Gastroesophageal sphincter (tissue), 4 donors: ENCODE measurements around the gene ISOC2. TPM values are rescaled to one million over a fixed set of nuclear protein-coding genes. Genes with fewer than 3 reads are reported as not detected.

Experiments
- ATAC-seq: fragments of 150-250 bp; one replicate; pipeline ENCODE4 v1.9.1; 2016; ENCODE audit warnings: mild to moderate bottlenecking, moderate library complexity
- H3K27ac ChIP-seq, 4 donors: fragments of 200-600 bp; sonication (generic) in 3 of 4; 1 replicate in 3 of 4; 2 replicates in 1 of 4; pipeline ENCODE4 v1.5.1; 2016 to 2019
- H3K27me3 ChIP-seq: fragments of 200-600 bp; sonication (generic); one replicate; pipeline ENCODE4 v1.5.1; 2019
- H3K36me3 ChIP-seq, 2 donors: fragments of 200-600 bp; sonication (generic); one replicate each; pipeline ENCODE4 v1.5.1; 2019; ENCODE audit warnings: control low read depth in 1 of 2
- H3K4me1 ChIP-seq, 3 donors: fragments of 200-600 bp; sonication (generic); 1 replicate in 2 of 3; 2 replicates in 1 of 3; pipeline ENCODE4 v1.5.1; 2016 to 2019; ENCODE audit warnings: control low read depth in 2 of 3
- H3K4me3 ChIP-seq, 2 donors: fragments of 200-600 bp; sonication (generic); one replicate each; pipeline ENCODE4 v1.5.1; 2019; ENCODE audit warnings: mild to moderate bottlenecking in 1 of 2, moderate library complexity in 1 of 2
- H3K9me3 ChIP-seq, 3 donors: fragments of 200-600 bp; sonication (generic); one replicate each; pipeline ENCODE4 v1.5.1; 2017 to 2019; ENCODE audit warnings: control low read depth in 2 of 3
- EP300 ChIP-seq: sonication (generic); formaldehyde crosslinking; IDR thresholded peaks from one replicate; pipeline ENCODE4 v1.6.1; 2017; ENCODE audit warnings: antibody characterized with exemption, mild to moderate bottlenecking
- POLR2A ChIP-seq, 2 donors: fragments of 450-650 bp; IDR thresholded peaks; one replicate each; pipeline ENCODE4 v1.6.1; 2017; ENCODE audit warnings: antibody characterized with exemption in 2 of 2, mild to moderate bottlenecking in 2 of 2, moderate library complexity in 1 of 2
- POLR2AphosphoS5 ChIP-seq: sonication (generic); formaldehyde crosslinking; IDR thresholded peaks from one replicate; pipeline ENCODE4 v1.6.1; 2017; ENCODE audit warnings: antibody characterized with exemption
- WGBS, 2 donors: methylation state at CpG; one replicate each; pipeline ENCODE4 v1.1.5; 2018; ENCODE audit warnings: low coverage in 1 of 2; 5-methylcytosine and 5-hydroxymethylcytosine counted together
- total RNA-seq, 4 donors: library from RNA; depleted of rRNA; stranded (reverse); fragments of >200 nt; gene quantifications; one replicate each; pipeline ENCODE4 v1.1.0, GENCODE V29; 2016
- TF ChIP-seq, protein P1 (sequence below), 4 experiments: fragments of 200-600 bp in 2 of 4; fragments of 450-650 bp in 2 of 4; sonication (generic) in 1 of 4; IDR thresholded peaks; one replicate each; pipeline ENCODE4 v1.5.1; 2017 to 2019; ENCODE audit warnings: antibody characterized with exemption in 4 of 4, mild to moderate bottlenecking in 2 of 4, moderate library complexity in 2 of 4

ISOC2 gene
- total RNA-seq, 4 donors from 2014 or later = 39.0 to 78.5 (median 63.8) TPM

DNA sequence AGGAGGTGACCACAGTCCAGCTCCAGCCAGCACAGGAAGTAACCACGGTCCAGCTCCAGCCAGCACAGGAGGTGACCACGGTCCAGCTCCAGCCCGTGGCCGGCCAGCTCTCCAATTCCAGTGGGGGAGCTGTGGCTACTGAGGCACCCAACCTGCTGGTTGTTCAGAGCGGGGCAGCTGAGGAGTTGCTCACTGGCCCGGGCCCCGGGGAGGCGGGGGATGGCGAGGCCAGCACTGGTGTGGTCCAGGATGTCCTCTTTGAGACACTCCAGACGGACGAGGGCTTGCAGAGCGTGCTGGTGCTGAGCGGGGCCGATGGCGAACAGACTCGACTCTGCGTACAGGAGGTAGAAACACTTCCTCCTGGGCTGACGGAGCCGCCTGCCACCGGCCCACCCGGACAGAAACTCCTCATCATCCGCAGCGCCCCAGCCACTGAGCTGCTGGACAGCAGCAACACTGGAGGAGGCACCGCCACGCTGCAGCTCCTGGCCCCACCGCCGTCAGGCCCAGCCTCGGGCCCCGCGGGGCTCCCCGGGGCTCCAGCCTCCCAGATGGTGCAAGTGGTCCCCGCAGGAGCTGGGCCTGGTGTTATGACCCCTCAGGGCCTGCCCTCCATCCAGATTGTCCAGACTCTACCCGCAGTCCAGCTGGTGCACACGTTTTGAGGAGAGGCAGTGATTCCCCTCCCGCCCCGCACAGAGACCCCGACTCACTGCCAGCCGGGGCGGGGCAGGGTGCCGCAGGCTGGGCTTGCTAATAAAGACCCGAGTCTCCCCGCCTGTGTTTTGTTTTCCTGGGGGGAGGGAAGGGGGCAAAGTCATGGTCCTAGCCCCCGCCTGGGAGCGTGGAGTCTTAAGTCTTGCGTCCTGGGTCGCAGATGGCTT is 22.5 kb upstream of the ISOC2 start:
- H3K27ac ChIP-seq = peak overlapping the region in 3 of 4 donors; percentile 95 to 99 (median 96)
- no peak for ATAC-seq
- H3K4me3 ChIP-seq = peak overlapping the region in 1 of 2 donors; percentile 58

DNA sequence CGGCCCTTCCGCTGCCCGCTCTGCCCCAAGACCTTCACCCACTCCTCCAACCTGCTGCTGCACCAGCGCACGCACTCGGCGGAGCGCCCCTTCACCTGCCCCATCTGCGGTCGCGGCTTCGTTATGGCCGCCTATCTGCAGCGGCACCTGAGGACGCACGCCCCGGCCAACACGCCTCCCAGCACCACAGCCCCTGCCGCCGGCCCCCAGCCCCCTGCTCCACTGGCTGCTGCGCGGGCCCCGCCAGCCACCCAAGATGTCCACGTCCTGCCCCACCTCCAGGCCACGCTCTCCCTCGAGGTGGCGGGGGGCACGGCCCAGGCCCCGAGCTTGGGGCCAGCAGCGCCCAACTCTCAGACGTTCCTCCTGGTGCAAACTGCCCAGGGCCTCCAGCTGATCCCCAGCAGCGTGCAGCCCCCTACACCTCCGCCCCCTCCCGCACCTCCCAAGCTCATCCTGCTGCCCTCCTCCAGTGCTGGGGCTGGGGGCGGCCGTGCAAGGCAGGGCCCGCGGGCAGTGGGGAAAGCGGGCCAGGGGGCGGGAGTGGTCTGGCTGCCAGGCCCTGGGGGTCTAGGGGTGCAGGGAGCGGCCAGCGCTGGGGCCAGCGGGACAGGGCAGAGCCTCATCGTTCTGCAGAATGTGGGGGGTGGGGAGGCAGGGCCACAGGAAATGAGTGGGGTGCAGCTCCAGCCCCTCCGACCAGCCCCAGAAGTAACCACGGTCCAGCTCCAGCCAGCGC is 21.7 kb upstream of the ISOC2 start:
- no peak for ATAC-seq
- no peaks in the 10 kb centered on the region for H3K9me3 ChIP-seq
- H3K27ac ChIP-seq = no peak overlapping the region
- peaks cover 0 to 39% of the 10 kb centered on the region in 2 donors for H3K36me3 ChIP-seq
- WGBS, 2 donors = 96% methylated on average over 15 of the region's 47 CpGs; no CpG with 5 or more reads in 1 of the 2 donors
- H3K4me1 ChIP-seq = peaks cover 3 to 61% (median 43%) of the 10 kb centered on the region in 3 donors
- no peaks in the 10 kb centered on the region for H3K27me3 ChIP-seq
- no peak overlapping the region for H3K4me3 ChIP-seq
- TF ChIP-seq POLR2AphosphoS5 = no peak
- TF ChIP-seq, protein P1, sequence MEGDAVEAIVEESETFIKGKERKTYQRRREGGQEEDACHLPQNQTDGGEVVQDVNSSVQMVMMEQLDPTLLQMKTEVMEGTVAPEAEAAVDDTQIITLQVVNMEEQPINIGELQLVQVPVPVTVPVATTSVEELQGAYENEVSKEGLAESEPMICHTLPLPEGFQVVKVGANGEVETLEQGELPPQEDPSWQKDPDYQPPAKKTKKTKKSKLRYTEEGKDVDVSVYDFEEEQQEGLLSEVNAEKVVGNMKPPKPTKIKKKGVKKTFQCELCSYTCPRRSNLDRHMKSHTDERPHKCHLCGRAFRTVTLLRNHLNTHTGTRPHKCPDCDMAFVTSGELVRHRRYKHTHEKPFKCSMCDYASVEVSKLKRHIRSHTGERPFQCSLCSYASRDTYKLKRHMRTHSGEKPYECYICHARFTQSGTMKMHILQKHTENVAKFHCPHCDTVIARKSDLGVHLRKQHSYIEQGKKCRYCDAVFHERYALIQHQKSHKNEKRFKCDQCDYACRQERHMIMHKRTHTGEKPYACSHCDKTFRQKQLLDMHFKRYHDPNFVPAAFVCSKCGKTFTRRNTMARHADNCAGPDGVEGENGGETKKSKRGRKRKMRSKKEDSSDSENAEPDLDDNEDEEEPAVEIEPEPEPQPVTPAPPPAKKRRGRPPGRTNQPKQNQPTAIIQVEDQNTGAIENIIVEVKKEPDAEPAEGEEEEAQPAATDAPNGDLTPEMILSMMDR (IDR thresholded peaks at IDR 0.05) = no peak
- TF ChIP-seq EP300 = no peak
- no peak for TF ChIP-seq POLR2A (IDR thresholded peaks at IDR 0.05)

More for the DNA sequence above, 22.5 kb upstream of the ISOC2 start:
- WGBS, 2 donors = 80% methylated on average over 2 of the region's 46 CpGs; no CpG with 5 or more reads in 1 of the 2 donors
- H3K4me1 ChIP-seq = peaks cover 3 to 61% (median 49%) of the 10 kb centered on the region in 3 donors
- TF ChIP-seq, protein P1 (IDR thresholded peaks at IDR 0.05) = no peak
- TF ChIP-seq POLR2A (IDR thresholded peaks at IDR 0.05) (no peak), EP300 (no peak), POLR2AphosphoS5 (no peak)
- peaks cover 0 to 39% of the 10 kb centered on the region in 2 donors for H3K36me3 ChIP-seq
- no peaks in the 10 kb centered on the region for H3K27me3 ChIP-seq
- no peaks in the 10 kb centered on the region for H3K9me3 ChIP-seq

DNA sequence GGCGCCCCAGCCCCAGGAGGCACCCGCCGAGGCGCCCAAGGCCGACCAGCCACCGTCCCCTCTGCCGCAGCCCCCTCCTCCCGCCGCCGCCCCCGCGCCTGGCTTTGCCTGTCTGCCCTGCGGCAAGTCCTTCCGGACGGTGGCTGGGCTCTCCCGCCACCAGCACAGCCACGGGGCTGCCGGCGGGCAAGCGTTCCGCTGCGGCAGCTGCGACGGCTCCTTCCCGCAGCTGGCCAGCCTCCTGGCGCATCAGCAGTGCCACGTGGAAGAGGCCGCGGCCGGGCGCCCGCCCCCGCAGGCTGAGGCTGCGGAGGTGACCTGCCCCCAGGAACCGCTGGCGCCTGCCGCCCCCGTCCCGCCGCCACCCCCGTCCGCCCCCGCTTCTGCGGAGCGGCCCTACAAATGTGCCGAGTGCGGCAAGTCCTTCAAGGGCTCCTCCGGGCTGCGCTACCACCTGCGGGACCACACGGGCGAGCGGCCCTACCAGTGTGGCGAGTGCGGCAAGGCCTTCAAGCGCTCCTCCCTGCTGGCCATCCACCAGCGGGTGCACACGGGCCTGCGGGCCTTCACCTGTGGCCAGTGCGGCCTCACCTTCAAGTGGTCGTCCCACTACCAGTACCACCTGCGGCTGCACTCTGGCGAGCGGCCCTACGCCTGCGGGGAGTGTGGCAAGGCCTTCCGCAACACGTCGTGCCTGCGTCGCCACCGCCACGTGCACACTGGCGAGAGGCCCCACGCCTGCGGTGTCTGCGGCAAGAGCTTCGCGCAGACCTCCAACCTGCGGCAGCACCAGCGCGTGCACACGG is 20.9 kb upstream of the ISOC2 start:
- Histone ChIP-seq H3K4me3 (no peak overlapping the region), H3K27me3 (no peaks in the 10 kb centered on the region), H3K4me1 (peaks cover 3 to 61% (median 42%) of the 10 kb centered on the region in 3 donors), H3K27ac (no peak overlapping the region), H3K36me3 (peaks cover 0 to 39% of the 10 kb centered on the region in 2 donors), H3K9me3 (no peaks in the 10 kb centered on the region)
- no peak for ATAC-seq
- 100% methylated on average over 4 of the region's 83 CpGs; no CpG with 5 or more reads in 1 of the 2 donors for WGBS, 2 donors
- TF ChIP-seq POLR2AphosphoS5 = no peak
- TF ChIP-seq, protein P1 (IDR thresholded peaks at IDR 0.05) = no peak

DNA sequence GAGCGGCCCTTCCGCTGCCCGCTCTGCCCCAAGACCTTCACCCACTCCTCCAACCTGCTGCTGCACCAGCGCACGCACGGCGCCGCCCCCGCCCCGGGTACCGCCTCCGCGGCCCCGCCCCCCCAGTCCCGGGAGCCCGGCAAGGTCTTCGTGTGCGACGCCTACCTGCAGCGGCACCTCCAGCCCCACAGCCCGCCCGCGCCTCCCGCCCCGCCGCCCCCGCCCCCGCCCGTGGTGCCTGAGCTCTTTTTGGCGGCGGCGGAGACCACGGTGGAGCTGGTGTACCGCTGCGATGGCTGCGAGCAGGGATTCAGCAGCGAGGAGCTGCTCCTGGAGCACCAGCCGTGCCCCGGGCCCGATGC is 20.3 kb upstream of the ISOC2 start:
- no peaks in the 10 kb centered on the region for H3K27me3 ChIP-seq
- no peaks in the 10 kb centered on the region for H3K9me3 ChIP-seq
- no peak for ATAC-seq
- H3K4me1 ChIP-seq = peaks cover 3 to 60% (median 38%) of the 10 kb centered on the region in 3 donors
- H3K4me3 ChIP-seq = no peak overlapping the region
- H3K27ac ChIP-seq = no peak overlapping the region
- H3K36me3 ChIP-seq = peaks cover 0 to 39% of the 10 kb centered on the region in 2 donors
- TF ChIP-seq POLR2AphosphoS5 = no peak
- TF ChIP-seq EP300 = no peak
- TF ChIP-seq, protein P1 (IDR thresholded peaks at IDR 0.05) = no peak
- TF ChIP-seq POLR2A (IDR thresholded peaks at IDR 0.05) = no peak
- no CpG with 5 or more reads among the region's 40 CpGs for WGBS, 2 donors
